Measurements from ENCODE around the gene CYP39A1.

The CYP39A1 gene

DNA sequence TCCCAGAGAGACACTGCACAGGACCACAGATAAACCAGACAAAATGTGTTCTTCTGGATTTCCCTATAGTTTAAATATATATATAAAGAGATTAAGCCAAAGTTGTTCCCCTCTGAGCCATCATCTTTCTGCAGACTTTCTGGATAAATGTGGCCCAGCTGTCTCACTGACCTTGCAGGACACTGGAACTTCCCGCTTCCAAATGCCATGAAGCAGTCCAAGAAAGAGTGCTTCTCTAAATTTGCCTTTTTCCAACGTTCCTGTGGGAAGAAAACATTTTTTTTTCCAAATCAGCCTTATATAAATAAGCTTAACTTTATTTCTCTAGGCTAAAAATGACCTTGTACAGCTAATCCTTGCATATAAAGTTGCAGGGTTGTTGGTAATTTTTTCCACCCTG is 65.7 kb downstream of the CYP39A1 start:
- DNase-seq, result no peak

DNA sequence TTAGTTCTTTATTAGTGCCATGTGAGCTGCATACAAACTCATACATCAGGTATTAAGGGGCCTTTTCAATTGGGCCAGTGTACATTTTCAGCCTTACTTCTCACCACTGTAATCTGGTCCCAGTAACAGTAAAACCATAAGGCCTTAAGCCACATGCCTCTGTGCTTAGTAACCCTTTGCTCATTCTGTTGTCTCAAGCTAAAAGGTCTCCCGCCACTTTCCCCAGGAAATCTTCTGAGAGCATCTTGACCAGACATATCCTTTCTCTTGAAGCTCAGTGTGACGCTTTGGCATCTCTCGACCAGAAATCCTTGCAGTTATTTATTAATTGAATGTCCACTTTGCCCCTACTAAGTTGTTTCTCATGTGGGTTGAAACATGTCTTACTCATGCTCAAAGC is 68.0 kb downstream of the CYP39A1 start:
- no peak for DNase-seq

DNA sequence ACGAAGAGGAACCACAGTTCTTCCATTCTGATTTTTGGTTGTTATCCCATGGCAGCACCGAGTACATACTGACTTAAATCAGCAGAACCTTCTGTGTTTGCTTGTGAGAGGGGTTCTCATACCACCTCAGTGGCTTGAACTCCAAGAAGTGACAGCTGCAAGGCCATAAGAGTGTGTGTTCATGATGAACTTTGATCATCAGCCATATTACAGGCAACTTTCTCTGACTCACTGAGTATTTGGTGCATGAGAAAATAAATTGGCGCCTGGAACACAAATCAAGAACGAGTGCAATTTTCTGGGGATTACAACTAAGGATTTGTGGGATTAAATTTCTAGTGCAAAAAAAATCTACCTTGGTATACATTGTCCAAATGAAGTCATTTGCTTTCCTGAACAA is 68.9 kb downstream of the CYP39A1 start:
- no peak for DNase-seq

DNA sequence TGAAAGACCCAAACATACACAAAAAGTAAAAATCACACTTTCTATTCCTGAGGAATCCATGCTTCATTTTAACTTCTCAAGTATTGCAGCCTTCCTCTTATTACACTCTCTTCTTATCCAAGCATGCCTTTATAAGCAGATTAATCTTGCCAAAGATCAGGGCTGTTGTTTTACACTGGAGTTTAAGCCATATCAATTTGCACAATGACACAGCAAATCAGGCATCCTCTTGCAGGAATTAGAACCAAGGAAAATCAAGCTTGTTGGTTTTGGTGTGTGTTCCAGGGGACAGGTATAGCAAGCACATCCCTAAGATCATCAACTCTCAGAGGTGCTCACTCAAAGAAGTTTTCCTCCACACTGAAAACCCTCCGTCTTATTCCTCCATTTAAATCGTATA is 69.5 kb downstream of the CYP39A1 start:
- DNase-seq, result no peak

DNA sequence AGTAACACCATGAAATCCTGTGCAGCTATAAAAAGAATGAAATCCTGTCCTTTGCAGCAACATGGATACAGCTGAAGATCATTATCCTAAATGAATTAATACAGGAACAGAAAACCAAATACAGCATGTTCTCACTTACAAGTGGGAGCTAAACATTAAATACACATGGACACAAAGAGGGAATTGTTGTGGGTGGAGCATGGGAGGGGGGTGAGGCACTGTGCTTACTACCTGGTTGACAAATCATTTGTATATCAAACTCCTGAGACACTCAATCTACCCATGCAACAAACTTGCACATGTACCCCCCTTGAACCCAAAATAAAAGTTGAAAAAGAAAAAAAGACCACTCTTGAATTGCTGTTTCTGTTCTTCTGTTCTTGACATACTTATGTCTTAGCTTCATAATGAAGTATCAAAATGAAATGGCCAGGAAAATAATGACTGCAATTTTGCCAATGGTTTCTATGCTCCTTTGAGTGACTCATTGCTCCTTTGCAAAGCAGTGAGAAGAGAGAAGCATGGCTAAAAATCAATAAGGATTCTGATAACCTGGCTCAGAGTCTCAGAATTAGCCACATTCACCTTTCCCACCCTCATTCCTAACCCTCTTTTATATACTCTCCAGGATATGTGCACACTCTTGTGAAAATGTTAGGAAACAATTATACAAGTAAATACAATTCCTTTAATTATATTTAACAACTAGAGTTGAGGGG is 71.0 kb downstream of the CYP39A1 start:
- no peak for DNase-seq

DNA sequence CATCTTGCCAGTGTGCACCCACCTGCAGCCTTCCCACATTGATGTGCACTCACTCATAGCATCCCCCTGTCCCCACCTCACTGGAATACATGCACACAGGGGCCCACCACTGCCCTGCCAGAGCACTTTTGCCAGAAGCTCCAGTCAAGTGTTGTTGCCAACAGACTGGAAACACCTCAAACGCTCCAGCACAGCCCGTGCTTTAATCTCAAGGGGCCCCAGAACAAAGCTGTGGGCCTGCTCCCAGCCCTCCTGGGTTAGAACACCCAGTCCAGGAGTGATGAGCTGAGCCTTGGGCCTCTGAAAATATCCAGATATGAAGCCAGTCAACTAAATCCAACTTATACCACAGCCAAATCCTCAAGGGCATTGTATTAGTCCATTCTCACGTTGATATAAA is 77.1 kb downstream of the CYP39A1 start:
- DNase-seq, result no peak

GRCh38 chr6:46573140-46573539 is 79.5 kb downstream of the CYP39A1 start:
- DNase-seq, result no peak

DNA sequence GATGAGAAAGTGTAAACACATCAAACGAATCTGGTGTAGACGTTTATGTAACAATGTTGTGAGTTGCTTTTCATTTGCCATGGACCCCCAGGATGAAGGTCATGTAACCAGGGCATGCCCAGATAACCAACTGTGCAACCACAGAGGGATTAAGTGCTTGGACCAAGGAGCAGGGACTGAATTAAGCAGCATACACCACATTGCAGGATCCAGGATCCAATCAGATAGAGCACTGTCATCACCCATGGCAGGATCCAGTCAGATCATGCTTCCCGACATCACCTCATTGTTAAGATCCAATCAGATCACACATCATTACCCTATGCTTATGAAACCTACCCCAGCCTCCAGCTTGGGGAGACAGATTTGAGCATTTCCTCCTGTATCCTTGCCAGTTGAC is 87.1 kb downstream of the CYP39A1 start:
- no peak for DNase-seq

DNA sequence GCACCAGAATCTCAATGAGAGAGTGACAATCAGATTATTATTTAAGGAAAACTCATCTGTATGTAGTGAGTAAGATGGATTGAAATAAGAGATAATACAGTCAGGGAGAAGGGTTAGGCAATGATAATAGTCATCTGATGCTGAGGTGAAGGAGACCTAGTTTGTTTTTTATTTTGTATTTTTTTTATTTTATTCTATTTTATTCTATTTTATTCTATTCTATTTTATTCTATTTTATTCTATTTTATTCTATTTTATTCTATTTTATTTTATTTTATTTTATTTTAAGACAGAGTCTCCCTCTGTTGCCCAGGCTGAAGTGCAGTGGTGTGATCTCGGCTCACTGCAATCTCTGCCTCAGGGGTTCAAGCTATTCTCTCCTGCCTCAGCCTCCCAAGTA is 88.7 kb downstream of the CYP39A1 start:
- no peak for DNase-seq

DNA sequence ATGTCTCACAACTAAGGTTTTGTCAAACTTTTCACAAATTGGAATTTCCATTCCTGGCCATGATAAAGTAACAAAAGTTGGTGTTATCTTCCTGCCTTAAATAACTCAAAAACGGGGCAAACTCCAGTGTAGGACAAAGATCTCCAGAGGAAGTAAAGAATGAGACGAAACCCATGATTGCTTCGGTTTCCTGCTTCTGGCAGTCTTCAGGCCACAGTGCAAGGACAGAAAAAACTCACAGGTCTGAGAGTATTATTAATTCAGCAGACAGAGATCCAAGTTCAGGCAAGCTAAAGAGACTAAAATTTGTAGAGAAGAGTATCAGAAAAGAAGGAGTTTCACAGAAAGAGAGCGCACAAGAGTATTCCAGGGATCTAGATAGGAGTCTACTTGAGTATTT is 96.6 kb downstream of the CYP39A1 start:
- DNase-seq, result no peak

GRCh38 chr6:46555129-46555528 is 97.5 kb downstream of the CYP39A1 start:
- DNase-seq, result no peak

- DNase-seq, result no peak
Measured at GRCh38 chr6:46549155-46549554, 103.5 kb downstream of the CYP39A1 start.

DNA sequence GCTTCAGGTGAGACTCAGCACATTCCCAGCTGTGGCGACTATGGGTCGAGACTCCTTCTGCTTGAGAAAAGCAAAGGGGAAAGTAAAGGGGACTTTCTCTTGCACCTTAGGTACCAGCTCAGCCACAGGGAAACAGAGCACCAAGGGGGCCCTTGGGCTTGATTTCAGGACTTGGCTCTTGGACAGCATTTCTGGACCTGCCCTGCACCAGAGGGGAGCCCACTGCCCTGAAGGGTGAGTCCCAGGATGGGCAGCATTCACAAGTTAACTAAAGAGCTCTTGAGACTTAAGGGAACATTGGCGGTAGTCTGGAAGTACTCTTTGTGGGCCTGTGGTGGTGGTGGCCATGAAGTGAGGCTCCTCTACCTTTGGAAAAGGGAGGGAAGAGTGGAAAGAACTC is 111.1 kb downstream of the CYP39A1 start:
- DNase-seq, result no peak

GRCh38 chr6:46539866-46540265 is 112.8 kb downstream of the CYP39A1 start:
- DNase-seq, result no peak

DNA sequence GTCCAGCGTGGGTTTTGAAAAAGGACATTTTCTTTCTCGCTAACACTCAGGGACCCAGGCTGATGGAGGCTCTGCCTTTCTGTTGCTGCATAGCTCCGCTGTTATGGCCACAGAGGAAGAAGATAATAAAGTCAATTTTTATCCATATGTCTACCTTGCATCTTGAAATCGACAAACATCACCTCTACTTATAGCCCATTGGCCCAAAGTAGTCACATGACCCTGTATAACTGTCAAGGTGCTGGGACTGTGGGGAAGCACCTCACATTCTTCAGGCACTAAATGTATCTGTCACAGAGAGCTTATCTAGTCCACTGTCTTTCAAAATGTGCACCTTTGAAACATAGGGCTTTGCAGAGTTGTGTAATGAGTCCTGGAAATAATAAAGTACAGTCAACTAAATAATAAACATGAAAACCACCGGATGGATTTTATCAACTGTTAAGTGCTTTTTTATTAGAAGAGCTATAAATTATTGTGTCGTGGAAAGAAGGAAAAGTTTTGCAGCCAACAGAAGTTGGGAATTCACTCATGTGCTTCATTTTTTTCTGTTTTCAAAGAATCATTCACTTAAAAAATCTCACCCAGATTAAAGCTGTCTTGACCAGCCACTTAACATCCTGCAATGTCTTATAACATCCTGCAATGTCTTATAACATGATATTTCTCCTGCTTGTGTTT is 113.7 kb downstream of the CYP39A1 start:
- no peak for DNase-seq

DNA sequence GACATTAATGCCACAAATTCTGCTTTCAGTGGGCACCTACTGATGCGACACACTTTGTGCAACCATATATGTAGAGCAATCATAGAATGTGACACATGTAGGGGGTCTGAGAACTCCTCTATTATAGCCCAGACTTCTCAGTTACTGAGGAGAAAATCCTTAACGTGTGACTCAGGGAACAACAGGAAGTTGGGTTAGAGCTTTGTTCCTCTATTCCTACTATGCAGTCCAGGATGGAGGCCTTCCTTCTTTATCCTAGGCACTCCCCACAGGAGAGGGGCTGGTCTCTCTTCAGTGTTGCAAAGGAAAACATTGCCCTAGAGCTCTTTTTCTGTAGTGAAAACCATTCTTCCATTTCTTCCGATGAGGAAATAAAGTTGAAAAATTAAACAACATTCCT is 121.7 kb downstream of the CYP39A1 start:
- no peak for DNase-seq

- DNase-seq, result no peak
Measured at GRCh38 chr6:46528961-46529750, 123.5 kb downstream of the CYP39A1 start.

DNA sequence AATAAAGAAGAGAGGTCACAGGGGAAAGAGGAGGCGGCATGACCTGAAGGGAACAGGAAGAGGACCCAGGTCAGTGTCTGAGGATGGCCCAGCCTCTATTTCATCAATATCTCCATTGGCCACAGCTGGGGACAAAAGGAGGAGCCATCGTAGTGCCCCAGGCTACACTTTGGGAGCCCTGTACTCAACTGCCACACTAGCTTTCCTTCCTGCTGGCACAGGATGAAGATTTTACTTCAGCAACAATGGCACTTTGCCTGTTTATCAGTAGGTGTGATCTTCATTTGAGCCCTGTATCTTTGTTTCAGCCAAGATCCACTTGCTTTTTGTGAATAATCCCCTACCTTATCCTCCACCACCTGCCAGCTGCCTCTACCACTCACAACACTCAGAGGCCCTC is 126.0 kb downstream of the CYP39A1 start:
- no peak for DNase-seq

- DNase-seq, result no peak
Measured at GRCh38 chr6:46525583-46525982, 127.0 kb downstream of the CYP39A1 start.

GRCh38 chr6:46521464-46521971 is 131.1 kb downstream of the CYP39A1 start:
- DNase-seq, result no peak

- no peak for DNase-seq
Measured at GRCh38 chr6:46517202-46517601, 135.4 kb downstream of the CYP39A1 start.

DNA sequence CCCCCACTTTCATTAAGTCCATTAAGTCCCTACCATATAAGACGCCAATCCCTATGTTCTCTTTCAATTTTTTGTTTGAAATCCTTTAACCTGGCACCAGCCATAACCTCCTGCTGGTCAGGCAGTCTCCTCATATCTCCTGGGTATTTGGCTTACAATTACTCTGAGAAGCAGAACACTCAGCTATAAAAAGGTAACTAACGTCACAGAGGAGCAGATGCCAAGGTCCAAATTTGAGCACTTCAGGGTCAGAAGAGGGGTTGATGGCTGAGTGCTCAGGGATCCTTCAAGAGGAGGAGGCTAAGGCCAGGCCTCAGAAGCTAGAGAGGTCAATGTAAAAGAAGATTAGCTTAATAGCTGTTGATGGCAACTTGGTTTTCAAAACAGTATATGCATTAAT is 139.1 kb downstream of the CYP39A1 start:
- no peak for DNase-seq

DNA sequence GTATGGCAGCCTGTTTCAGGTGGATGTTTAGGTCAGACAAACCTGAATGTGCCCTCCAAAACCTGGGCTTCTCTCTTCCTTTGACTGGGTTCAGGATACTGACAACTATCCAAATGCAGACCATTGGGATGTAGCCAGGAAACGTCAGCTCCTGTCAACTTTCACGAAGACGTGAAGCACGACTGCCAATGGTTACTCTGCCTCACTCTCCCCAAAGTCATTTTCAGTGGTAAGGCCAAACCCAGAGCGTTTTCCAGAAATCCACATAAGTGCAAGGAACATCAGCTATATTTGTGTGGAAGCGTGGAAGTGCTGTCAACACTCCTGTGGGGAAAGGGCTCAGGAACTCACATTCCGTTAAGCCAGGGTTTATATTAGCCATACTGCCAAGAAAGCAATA is 141.3 kb downstream of the CYP39A1 start:
- no peak for DNase-seq

DNA sequence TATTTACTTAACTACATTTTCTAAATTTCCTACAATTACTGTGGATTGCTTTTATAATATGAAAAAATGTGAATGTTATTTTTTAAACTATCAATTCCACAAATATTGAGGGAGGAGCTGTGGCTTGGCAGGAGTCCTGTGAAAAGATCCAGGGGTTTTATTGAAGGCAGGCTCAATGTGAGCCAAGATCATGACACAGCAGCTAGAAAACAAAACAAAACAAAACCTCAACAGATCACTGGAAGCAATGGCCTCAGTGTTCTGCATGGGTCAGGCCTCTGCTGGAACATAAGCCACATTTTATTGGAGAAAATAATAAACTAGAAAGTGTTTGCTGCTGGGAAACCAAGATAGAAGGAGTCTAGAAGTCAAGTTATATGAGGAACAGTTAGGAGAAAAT is 142.0 kb downstream of the CYP39A1 start:
- no peak for DNase-seq

Measured in stimulated activated CD4-positive, alpha-beta T cell treated with anti-CD3 and anti-CD28 coated beads, Interleukin-2, amount 100 ng/mL, for 24 hours (primary cell).